ENCODE data around the gene PRUNE2. TPM values are rescaled to one million over a fixed set of nuclear protein-coding genes. Genes with fewer than 3 reads are reported as not detected.

The PRUNE2 gene
- total RNA-seq, 1 experiment from 2014 or later = 3.5 TPM

DNA sequence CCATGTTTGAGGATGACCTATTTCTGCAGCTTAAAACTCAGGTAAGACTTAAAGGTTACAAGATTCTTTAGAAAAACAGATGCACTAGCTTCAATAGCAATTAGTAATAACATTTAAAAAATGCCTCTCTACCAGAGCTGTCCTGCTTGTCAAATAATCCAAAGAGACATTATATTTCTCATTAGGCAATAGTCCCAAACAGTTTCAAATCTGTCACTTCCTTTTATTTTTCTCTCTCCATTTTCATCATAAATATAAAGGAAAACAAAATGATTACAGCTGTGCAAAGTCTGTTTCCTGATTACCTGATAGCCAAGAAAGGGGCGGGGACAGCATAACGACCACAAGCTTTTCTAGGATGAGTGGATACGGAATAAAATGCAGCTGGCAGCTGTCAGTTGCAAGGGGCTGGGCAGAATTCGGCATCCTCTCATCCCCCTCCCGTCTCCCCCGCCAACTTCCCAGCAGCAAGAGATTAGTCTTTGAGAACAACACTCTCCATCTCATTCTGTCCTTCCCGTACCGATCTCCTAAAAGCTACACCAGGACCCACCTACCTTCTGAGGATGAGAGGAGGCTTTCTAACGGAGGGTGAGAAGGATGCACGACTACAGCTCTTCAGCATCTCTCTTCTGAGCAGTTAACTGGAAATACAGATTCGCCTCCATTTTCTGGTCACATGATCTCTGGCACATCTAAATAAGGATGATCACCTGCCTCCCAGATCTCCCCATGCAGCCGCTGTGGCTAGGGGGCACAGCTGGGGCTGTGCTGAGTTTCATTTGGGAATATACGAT is 214.2 kb downstream of the PRUNE2 start:
- peak overlapping the region; percentile 24 for H3K4me3 ChIP-seq (ENCODE audit: low read depth, low read length)
- intact Hi-C loops (cut with micrococcal nuclease; ENCODE audit: unreplicated experiment) = no loop called here
- no peaks in the 10 kb centered on the region for H3K4me1 ChIP-seq
- Mint-ChIP-seq H3K27me3 (ENCODE audit: insufficient read depth, unreplicated experiment) (no peaks in the 10 kb centered on the region), H3K9me3 (ENCODE audit: unreplicated experiment) (no peaks in the 10 kb centered on the region), H3K27ac (ENCODE audit: unreplicated experiment) (peak overlapping the region; percentile 84), H3K36me3 (ENCODE audit: insufficient read depth, unreplicated experiment) (no peaks in the 10 kb centered on the region), H3K4me1 (ENCODE audit: low read depth, unreplicated experiment) (peaks cover 15% of the 10 kb centered on the region), H3K4me3 (ENCODE audit: unreplicated experiment) (peak overlapping the region; percentile 86)
- TF ChIP-seq, protein P1, sequence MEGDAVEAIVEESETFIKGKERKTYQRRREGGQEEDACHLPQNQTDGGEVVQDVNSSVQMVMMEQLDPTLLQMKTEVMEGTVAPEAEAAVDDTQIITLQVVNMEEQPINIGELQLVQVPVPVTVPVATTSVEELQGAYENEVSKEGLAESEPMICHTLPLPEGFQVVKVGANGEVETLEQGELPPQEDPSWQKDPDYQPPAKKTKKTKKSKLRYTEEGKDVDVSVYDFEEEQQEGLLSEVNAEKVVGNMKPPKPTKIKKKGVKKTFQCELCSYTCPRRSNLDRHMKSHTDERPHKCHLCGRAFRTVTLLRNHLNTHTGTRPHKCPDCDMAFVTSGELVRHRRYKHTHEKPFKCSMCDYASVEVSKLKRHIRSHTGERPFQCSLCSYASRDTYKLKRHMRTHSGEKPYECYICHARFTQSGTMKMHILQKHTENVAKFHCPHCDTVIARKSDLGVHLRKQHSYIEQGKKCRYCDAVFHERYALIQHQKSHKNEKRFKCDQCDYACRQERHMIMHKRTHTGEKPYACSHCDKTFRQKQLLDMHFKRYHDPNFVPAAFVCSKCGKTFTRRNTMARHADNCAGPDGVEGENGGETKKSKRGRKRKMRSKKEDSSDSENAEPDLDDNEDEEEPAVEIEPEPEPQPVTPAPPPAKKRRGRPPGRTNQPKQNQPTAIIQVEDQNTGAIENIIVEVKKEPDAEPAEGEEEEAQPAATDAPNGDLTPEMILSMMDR (IDR thresholded peaks at IDR 0.05; ENCODE audit: insufficient read depth in 1 of 2, low read depth in 1 of 2, low read length in 1 of 2, severe bottlenecking in 1 of 2, unreplicated experiment in 1 of 2) = no peak
- CTCF ChIA-PET = no interaction called here
- no peaks in the 10 kb centered on the region for H3K9me3 ChIP-seq
- H3K36me3 ChIP-seq (ENCODE audit: control insufficient read depth, insufficient read depth, low read length) = no peaks in the 10 kb centered on the region
- no TSS peak for BruUV-seq (replicated peaks)
- H3K27me3 ChIP-seq (replicated peaks; ENCODE audit: control insufficient read depth, insufficient read depth, low read length) = no peaks in the 10 kb centered on the region
- DNase-seq = no peak
- POLR2A ChIA-PET = no interaction called here

DNA sequence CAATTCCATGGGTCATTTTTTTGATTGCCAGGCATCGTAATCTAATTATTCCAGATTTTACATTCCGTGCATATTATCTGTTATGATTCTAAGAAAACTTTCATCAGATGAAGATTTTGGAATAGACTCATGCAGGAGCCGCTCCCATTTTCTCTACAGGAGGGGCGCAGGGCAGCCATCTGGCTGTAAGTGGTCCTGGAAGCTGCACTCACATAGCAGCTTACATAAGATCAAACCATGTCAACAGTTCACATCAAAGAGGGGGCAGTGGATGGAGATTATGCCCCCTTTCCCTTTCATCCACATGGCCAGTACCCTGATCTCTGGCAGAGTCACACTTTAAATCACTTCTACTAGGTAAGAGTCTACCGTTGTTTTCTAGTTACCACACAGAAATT is 214.9 kb downstream of the PRUNE2 start:
- no peaks in the 10 kb centered on the region for H3K36me3 Mint-ChIP-seq (ENCODE audit: insufficient read depth, unreplicated experiment)
- no peaks in the 10 kb centered on the region for H3K9me3 Mint-ChIP-seq (ENCODE audit: unreplicated experiment)
- peak overlapping the region; percentile 7 for H3K4me3 Mint-ChIP-seq (ENCODE audit: unreplicated experiment)
- Histone ChIP-seq H3K4me1 (no peaks in the 10 kb centered on the region), H3K36me3 (ENCODE audit: control insufficient read depth, insufficient read depth, low read length) (no peaks in the 10 kb centered on the region), H3K4me3 (ENCODE audit: low read depth, low read length) (no peak overlapping the region), H3K9me3 (no peaks in the 10 kb centered on the region), H3K27me3 (replicated peaks; ENCODE audit: control insufficient read depth, insufficient read depth, low read length) (no peaks in the 10 kb centered on the region)
- H3K27me3 Mint-ChIP-seq (ENCODE audit: insufficient read depth, unreplicated experiment) = no peaks in the 10 kb centered on the region
- intact Hi-C loops (cut with micrococcal nuclease; ENCODE audit: unreplicated experiment) = no loop called here
- no TSS peak for BruUV-seq (replicated peaks)
- POLR2A ChIA-PET = no interaction called here
- peaks cover 15% of the 10 kb centered on the region for H3K4me1 Mint-ChIP-seq (ENCODE audit: low read depth, unreplicated experiment)
- CTCF ChIA-PET = no interaction called here
- no peak overlapping the region for H3K27ac Mint-ChIP-seq (ENCODE audit: unreplicated experiment)
- TF ChIP-seq, protein P1 (IDR thresholded peaks at IDR 0.05; ENCODE audit: insufficient read depth in 1 of 2, low read depth in 1 of 2, low read length in 1 of 2, severe bottlenecking in 1 of 2, unreplicated experiment in 1 of 2) = no peak
- no peak for DNase-seq

DNA sequence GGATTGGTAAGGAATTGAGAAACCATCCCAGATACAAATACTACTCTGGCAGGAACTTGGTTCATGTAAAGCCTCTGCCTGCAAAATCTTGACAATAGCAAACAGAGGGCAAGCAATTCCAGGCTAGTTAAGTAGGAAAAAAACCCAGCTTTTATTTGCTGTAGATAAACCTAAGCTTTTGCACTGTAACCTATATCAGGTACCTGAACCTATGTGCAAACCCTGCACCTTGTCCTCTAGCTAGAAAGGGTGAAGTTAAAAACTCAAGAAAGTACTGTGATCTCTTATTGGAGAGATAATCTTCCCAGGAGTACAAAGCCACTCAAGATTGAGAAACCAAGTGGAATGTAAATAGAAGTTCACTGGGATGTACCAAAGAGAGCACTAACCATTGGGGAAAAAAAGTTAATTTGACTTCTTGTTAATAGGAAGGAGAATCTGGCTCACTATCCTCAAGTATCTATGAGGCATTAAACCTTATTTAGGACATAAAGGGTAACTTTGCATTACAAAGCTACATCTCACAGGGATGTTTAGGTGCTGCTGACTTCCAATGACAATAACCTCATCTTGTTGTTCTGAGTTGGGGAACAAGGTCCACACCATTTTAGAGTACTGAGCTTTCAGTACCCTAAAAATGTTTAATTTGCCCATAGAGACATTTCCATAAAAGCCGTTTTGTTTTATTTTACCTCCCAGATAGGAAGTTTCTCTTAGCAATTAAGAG is 215.5 kb downstream of the PRUNE2 start:
- no peaks in the 10 kb centered on the region for H3K9me3 Mint-ChIP-seq (ENCODE audit: unreplicated experiment)
- intact Hi-C loops (cut with micrococcal nuclease; ENCODE audit: unreplicated experiment) = no loop called here
- ChIA-PET POLR2A (interaction anchor here (1.5 kb wide), 1 partner anchor 296 kb away, joined by 3 read pairs; the partner anchor contains the start of gene RFK), CTCF (no interaction called here)
- H3K36me3 Mint-ChIP-seq (ENCODE audit: insufficient read depth, unreplicated experiment) = no peaks in the 10 kb centered on the region
- Histone ChIP-seq H3K9me3 (no peaks in the 10 kb centered on the region), H3K27me3 (replicated peaks; ENCODE audit: control insufficient read depth, insufficient read depth, low read length) (no peaks in the 10 kb centered on the region), H3K4me1 (no peaks in the 10 kb centered on the region), H3K4me3 (ENCODE audit: low read depth, low read length) (no peak overlapping the region), H3K36me3 (ENCODE audit: control insufficient read depth, insufficient read depth, low read length) (no peaks in the 10 kb centered on the region)
- peaks cover 15% of the 10 kb centered on the region for H3K4me1 Mint-ChIP-seq (ENCODE audit: low read depth, unreplicated experiment)
- H3K27me3 Mint-ChIP-seq (ENCODE audit: insufficient read depth, unreplicated experiment) = no peaks in the 10 kb centered on the region
- H3K4me3 Mint-ChIP-seq (ENCODE audit: unreplicated experiment) = no peak overlapping the region
- no TSS peak for BruUV-seq (replicated peaks)
- H3K27ac Mint-ChIP-seq (ENCODE audit: unreplicated experiment) = no peak overlapping the region
- TF ChIP-seq, protein P1 (IDR thresholded peaks at IDR 0.05; ENCODE audit: insufficient read depth in 1 of 2, low read depth in 1 of 2, low read length in 1 of 2, severe bottlenecking in 1 of 2, unreplicated experiment in 1 of 2) = no peak
- DNase-seq = peak in 1 of 2 experiments; percentile 24

Data from Caco-2 (cell line).